Activated CD4-positive, alpha-beta T cell treated with anti-CD3 and anti-CD28 coated beads for 36 hours (primary cell): ENCODE data around the gene ANKRD36. TPM values are rescaled to one million over a fixed set of nuclear protein-coding genes. Genes with fewer than 3 reads are reported as not detected.
A peak's percentile ranks its signal among the peaks of the same experiment; 100 is the strongest.
"Not testable (repeated sequence)": the region's sequence is repeated elsewhere in the genome, so short reads cannot be mapped to it uniquely, and the experiment has no call there.

Source experiments
- ATAC-seq: fragments of 200-7000 bp; cut with Tn5 transposase; one replicate; pipeline ENCODE4 v1.10.0; 2021; ENCODE audit warnings: mild to moderate bottlenecking, moderate library complexity
- CTCF ChIA-PET: fragments of 350-600 bp; sonication (Branson Sonifier 250); formaldehyde crosslinking; loops from one replicate; lab custom pipeline; 2021; ENCODE audit warnings: antibody characterized with exemption; lab: Charles Lee
- POLR2A ChIA-PET: fragments of 350-600 bp; sonication (Branson Sonifier 250); formaldehyde crosslinking; loops from one replicate; lab custom pipeline; 2021; ENCODE audit warnings: antibody characterized with exemption, inconsistent platforms; lab: Charles Lee
- DNase-seq: peaks from one replicate; pipeline ENCODE4 v3.0.0-alpha.2; 2020
- H3K27ac Mint-ChIP-seq: one replicate; pipeline ENCODE4 v1.8.0; 2021; ENCODE audit warnings: mixed read lengths
- H3K27me3 Mint-ChIP-seq: one replicate; pipeline ENCODE4 v1.8.0; 2021; ENCODE audit warnings: mixed read lengths
- H3K36me3 Mint-ChIP-seq: one replicate; pipeline ENCODE4 v1.8.0; 2021; ENCODE audit warnings: low read depth, mixed read lengths
- H3K4me1 Mint-ChIP-seq: one replicate; pipeline ENCODE4 v1.8.0; 2021; ENCODE audit warnings: mixed read lengths
- H3K4me3 Mint-ChIP-seq: one replicate; pipeline ENCODE4 v1.8.0; 2021; ENCODE audit warnings: mild to moderate bottlenecking, moderate library complexity, mixed read lengths
- H3K9me3 Mint-ChIP-seq: one replicate; pipeline ENCODE4 v1.8.0; 2021; ENCODE audit warnings: low read depth, mixed read lengths
- intact Hi-C, 2 experiments: fragments of 100-400 bp; cut with DNase I in 1 of 2; cut with micrococcal nuclease in 1 of 2; formaldehyde crosslinking; loops; one replicate each; pipeline versions ENCODE4 v1.14.2 to v1.15.1; 2022 to 2024; cut with DNase I, micrococcal nuclease
- total RNA-seq, 2 experiments: library from RNA; stranded (reverse); gene quantifications; one replicate each; pipeline ENCODE4 v1.2.3, GENCODE V29; 2021

The ANKRD36 gene
- total RNA-seq, 2 experiments from 2014 or later = 24.5 to 31.8 TPM

GRCh38 chr2:97088706-97089105 lies 24.2 kb upstream of the ANKRD36 start:
- H3K4me3 Mint-ChIP-seq, H3K36me3 Mint-ChIP-seq, H3K27me3 Mint-ChIP-seq, H3K27ac Mint-ChIP-seq, POLR2A ChIA-PET, intact Hi-C loops, DNase-seq, H3K4me1 Mint-ChIP-seq, CTCF ChIA-PET, ATAC-seq, H3K9me3 Mint-ChIP-seq: not testable (repeated sequence)

GRCh38 chr2:97092946-97093345 lies 20.0 kb upstream of the ANKRD36 start:
- H3K9me3 Mint-ChIP-seq, POLR2A ChIA-PET, ATAC-seq, H3K4me1 Mint-ChIP-seq, H3K27me3 Mint-ChIP-seq, intact Hi-C loops, H3K4me3 Mint-ChIP-seq, H3K27ac Mint-ChIP-seq, H3K36me3 Mint-ChIP-seq, CTCF ChIA-PET, DNase-seq: not testable (repeated sequence)

- POLR2A ChIA-PET = interaction anchor here (0.6 kb wide), 1 partner anchor 259 kb away, joined by 6 read pairs; no protein-coding TSS in a partner anchor
- H3K27me3 Mint-ChIP-seq, intact Hi-C loops, DNase-seq, H3K9me3 Mint-ChIP-seq, CTCF ChIA-PET, H3K36me3 Mint-ChIP-seq, H3K4me1 Mint-ChIP-seq, H3K27ac Mint-ChIP-seq: not testable (repeated sequence)
- peak overlapping the region; percentile 63 for H3K4me3 Mint-ChIP-seq
- peak; percentile 48 for ATAC-seq
These were observed 18.8 kb upstream of the ANKRD36 start for GRCh38 chr2:97093983-97094771.

GRCh38 chr2:97094772-97095611 lies 18.0 kb upstream of the ANKRD36 start, which contains the start of gene FAHD2B:
TSS of gene FAHD2B (minus strand) at chr2:97094882. CDS start at chr2:97091706, 3,176 bp downstream.
- H3K36me3 Mint-ChIP-seq = not testable (repeated sequence)

GRCh38 chr2:97095661-97096060 lies 17.3 kb upstream of the ANKRD36 start:
- Mint-ChIP-seq H3K27ac (no peak overlapping the region), H3K36me3 (no peaks in the 10 kb centered on the region), H3K9me3 (no peaks in the 10 kb centered on the region), H3K27me3 (peaks cover 2% of the 10 kb centered on the region), H3K4me3 (peak overlapping the region; percentile 73), H3K4me1 (peaks cover 8% of the 10 kb centered on the region)
- DNase-seq (no peak), ATAC-seq (no peak)
- ChIA-PET POLR2A (interaction anchor here (0.6 kb wide), 1 partner anchor 1013 kb away, joined by 3 read pairs; no protein-coding TSS in a partner anchor), CTCF (interaction anchor here (0.7 to 0.9 kb wide), 2 partner anchors 16 to 490 kb away, joined by 3 to 5 read pairs; no protein-coding TSS in a partner anchor)
- intact Hi-C loops = no loop called here

More at GRCh38 chr2:97094772-97095611, 18.0 kb upstream of the ANKRD36 start, which contains the start of gene FAHD2B:
- H3K4me1 Mint-ChIP-seq, intact Hi-C loops, H3K27me3 Mint-ChIP-seq, POLR2A ChIA-PET, H3K9me3 Mint-ChIP-seq: not testable (repeated sequence)
- CTCF ChIA-PET = interaction anchor here (0.9 kb wide), 1 partner anchor 17 kb away, joined by 5 read pairs; no protein-coding TSS in a partner anchor
- ATAC-seq = peak; percentile 97
- Mint-ChIP-seq H3K4me3 (peak within 1 kb of the TSS; percentile 73), H3K27ac (peak within 1 kb of the TSS; percentile 60)
- peak; percentile 94 for DNase-seq

GRCh38 chr2:97098786-97099372 lies 14.1 kb upstream of the ANKRD36 start:
- CTCF ChIA-PET, intact Hi-C loops, POLR2A ChIA-PET, H3K27me3 Mint-ChIP-seq, H3K4me3 Mint-ChIP-seq, H3K36me3 Mint-ChIP-seq, ATAC-seq, H3K9me3 Mint-ChIP-seq, DNase-seq, H3K27ac Mint-ChIP-seq, H3K4me1 Mint-ChIP-seq: not testable (repeated sequence)

GRCh38 chr2:97106878-97107277 lies 6.1 kb upstream of the ANKRD36 start:
- H3K4me3 Mint-ChIP-seq, H3K9me3 Mint-ChIP-seq, CTCF ChIA-PET, H3K36me3 Mint-ChIP-seq, H3K27ac Mint-ChIP-seq, POLR2A ChIA-PET, ATAC-seq, H3K4me1 Mint-ChIP-seq, intact Hi-C loops, DNase-seq: not testable (repeated sequence)
- peaks cover 24% of the 10 kb centered on the region for H3K27me3 Mint-ChIP-seq

- H3K27me3 Mint-ChIP-seq, H3K36me3 Mint-ChIP-seq, H3K27ac Mint-ChIP-seq, H3K9me3 Mint-ChIP-seq, ATAC-seq, H3K4me3 Mint-ChIP-seq, POLR2A ChIA-PET, H3K4me1 Mint-ChIP-seq, DNase-seq: not testable (repeated sequence)
- intact Hi-C loops = loop anchor here in 1 of 2 experiments (5.0 to 10.0 kb wide), 2 partner anchors 554 to 574 kb away; partner anchors contain the start of genes ACTR1B, ARID5A and C2orf92
- CTCF ChIA-PET = interaction anchor here (1.0 to 1.9 kb wide), 8 partner anchors 16 to 296 kb away, joined by 3 to 13 read pairs (median 5); no protein-coding TSS in a partner anchor
These were observed 1.7 kb upstream of the ANKRD36 start for GRCh38 chr2:97111246-97111645.

- CTCF ChIA-PET = interaction anchor here (0.9 to 2.4 kb wide), 14 partner anchors 17 to 547 kb away, joined by 3 to 22 read pairs (median 4); partner anchors contain the start of genes ANKRD39 and KANSL3
- H3K9me3 Mint-ChIP-seq, H3K4me1 Mint-ChIP-seq, H3K27me3 Mint-ChIP-seq, H3K36me3 Mint-ChIP-seq: not testable (repeated sequence)
- intact Hi-C loops = loop anchor here in 1 of 2 experiments (1.0 to 10.0 kb wide), 8 partner anchors 100 to 575 kb away; partner anchors contain the start of genes ACTR1B, ANKRD39, ARID5A and C2orf92
- POLR2A ChIA-PET = interaction anchor here (1.1 kb wide), 1 partner anchor 143 kb away, joined by 3 read pairs; no protein-coding TSS in a partner anchor
- Mint-ChIP-seq H3K4me3 (peak overlapping the region; percentile 79), H3K27ac (peak overlapping the region; percentile 89)
- DNase-seq (peak; percentile 69), ATAC-seq (peak; percentile 52)
These were observed 468 bp upstream of the ANKRD36 start for GRCh38 chr2:97112320-97113049.

- peak overlapping the region; percentile 100 for H3K4me3 Mint-ChIP-seq
- DNase-seq = peak; percentile 32
- intact Hi-C loops = loop anchor here in 1 of 2 experiments (1.0 to 10.0 kb wide), 6 partner anchors 151 to 577 kb away; partner anchors contain the start of genes ACTR1B, ARID5A, C2orf92 and CNNM3
- not testable (repeated sequence) for H3K36me3 Mint-ChIP-seq, H3K4me1 Mint-ChIP-seq, H3K9me3 Mint-ChIP-seq, ATAC-seq, H3K27me3 Mint-ChIP-seq
- POLR2A ChIA-PET = interaction anchor here (0.6 kb wide), 1 partner anchor 10 kb away, joined by 4 read pairs; no protein-coding TSS in a partner anchor
- peak overlapping the region; percentile 98 for H3K27ac Mint-ChIP-seq
- CTCF ChIA-PET = interaction anchor here (2.4 kb wide), 1 partner anchor 256 kb away, joined by 22 read pairs; the partner anchor contains the start of gene ANKRD39
These were observed 916 bp downstream of the ANKRD36 start for GRCh38 chr2:97113882-97114255.
